T-helper 2 cell (primary cell): ENCODE measurements around the gene DENND2A.
"Not testable (repeated sequence)": the region's sequence is repeated elsewhere in the genome, so short reads cannot be mapped to it uniquely, and the experiment has no call there.

ENCODE experiments used
- DNase-seq, 5 experiments: peaks; one replicate each; pipeline versions ENCODE4 v3.0.0 to v3.0.0-alpha.2; 2012 to 2022

The DENND2A gene

DNA sequence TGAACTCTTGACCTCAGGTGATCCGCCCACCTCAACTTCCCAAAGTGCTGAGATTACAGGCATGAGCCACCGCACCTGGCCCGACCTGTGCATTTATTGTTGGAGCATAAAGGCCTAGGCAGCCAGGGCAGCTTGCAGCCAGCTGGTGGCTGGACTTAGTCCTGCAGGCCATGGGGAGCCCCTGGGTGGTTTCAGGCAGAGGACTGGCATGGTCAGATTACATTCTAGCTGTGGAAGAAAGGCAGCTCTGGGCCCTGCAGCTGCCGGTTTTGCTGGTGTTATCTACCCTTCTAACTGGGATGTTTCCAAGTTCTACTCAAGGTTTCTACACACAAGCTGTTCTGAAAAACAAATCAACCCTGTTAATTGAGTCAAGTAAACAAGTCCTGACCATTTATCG, 138.6 kb downstream of the DENND2A start:
- no peak for DNase-seq

DNA sequence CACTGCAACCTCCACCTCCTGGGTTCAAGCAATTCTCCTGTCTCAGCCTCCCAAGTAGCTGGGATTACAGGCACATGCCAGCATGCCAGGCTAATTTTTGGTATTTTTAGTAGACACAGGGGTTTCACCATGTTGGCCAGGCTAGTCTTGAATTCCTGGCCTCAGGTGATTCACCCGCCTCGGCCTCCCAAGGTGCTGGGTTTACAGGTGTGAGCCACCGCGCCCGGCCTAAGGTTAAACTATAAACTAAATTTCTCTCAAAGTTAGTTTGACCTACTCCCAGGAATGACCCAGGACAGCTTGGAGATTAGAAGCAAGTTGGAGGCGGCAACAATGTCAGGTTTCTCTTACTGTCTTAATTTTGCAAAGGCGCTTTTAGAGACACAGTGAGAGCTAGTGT, 142.8 kb downstream of the DENND2A start:
- DNase-seq: not testable (repeated sequence)

DNA sequence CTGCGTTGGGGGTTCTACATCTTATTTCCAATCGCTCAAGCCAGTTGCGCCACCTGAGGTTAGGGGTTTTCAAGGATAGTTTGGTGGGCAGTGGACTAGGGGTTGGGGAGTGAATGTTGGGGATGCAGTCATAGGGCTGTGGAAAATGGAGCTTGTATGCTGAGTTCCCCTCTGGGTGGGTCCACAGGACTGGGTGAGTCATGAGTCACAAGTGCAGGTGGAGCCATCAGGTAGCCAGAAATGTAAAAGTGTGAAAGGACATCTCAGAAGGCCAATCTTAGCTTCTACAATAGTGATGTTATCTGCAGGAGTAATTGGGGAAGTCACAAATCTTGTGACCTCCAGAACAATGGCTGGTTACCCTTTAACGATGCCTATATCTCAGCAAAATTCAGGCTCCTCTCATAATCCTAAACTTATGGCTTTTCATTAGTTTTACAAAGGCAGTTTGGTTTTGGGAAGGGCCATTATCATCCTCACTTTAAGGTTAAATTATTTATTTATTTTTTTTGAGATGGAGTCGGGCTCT, 143.3 kb downstream of the DENND2A start:
- no peak for DNase-seq

DNA sequence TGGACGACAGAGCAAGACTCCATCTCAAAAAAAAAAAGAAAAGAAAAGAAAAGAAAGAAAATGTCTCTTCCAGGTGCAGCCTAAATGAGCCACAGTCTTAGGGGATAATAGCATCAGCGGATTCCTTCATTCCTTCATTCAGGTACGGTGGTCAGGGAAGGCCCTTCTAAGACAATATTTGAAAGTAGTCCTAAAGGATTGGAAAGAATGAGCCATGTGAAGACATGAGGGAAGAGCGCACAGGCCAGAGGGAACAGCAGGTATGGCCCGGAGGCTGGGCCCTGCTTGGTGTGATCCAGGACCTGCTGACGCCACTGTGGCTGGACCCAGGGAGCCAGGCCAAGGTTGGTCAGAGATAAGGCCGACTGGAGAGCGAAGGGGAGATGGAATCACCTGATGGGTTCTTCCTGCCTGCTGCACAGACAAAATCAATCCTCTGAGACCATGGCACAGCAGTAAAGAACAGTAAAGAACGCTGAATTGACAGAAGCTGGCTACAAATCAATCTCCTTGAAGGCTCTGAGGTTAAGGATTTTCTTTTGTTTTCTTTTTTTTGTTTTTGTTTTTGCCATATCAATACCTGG, 145.0 kb downstream of the DENND2A start:
- DNase-seq: no peak

DNA sequence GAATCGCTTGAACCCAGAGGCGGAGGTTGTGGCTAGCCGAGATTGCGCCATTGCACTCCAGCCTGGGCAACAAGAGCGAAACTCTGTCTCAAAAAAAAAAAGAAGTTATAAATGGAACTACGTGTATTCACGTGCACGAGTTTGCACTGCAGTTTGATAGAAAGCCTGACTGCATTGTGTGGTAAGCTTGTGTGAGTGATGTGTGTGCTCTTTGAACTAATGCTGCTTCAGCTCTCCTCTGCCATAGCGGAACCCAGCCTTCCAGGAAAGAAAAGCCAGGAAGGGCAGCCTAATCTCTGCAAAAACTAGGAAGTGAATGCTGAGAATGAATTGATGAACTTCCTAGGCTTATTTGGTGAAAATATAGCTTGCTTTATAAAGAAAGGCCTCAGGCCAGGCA, 145.7 kb downstream of the DENND2A start:
- no peak for DNase-seq

DNA sequence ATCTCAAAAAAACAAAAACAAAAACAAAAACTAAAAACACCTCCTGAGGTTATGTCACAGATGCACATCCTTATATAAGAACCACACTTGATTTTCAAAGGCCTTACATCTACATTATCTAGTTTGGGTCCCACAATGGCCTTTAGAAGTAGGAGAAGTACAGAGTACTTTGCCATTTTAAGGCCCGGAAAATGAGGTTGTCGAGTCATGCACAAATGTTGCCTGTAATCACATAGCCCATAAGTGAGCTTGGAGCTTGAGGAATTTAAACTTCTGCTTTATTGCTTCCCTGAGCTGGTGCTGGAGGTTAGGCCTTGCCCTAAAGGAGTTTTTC, 151.6 kb downstream of the DENND2A start:
- DNase-seq: no peak

DNA sequence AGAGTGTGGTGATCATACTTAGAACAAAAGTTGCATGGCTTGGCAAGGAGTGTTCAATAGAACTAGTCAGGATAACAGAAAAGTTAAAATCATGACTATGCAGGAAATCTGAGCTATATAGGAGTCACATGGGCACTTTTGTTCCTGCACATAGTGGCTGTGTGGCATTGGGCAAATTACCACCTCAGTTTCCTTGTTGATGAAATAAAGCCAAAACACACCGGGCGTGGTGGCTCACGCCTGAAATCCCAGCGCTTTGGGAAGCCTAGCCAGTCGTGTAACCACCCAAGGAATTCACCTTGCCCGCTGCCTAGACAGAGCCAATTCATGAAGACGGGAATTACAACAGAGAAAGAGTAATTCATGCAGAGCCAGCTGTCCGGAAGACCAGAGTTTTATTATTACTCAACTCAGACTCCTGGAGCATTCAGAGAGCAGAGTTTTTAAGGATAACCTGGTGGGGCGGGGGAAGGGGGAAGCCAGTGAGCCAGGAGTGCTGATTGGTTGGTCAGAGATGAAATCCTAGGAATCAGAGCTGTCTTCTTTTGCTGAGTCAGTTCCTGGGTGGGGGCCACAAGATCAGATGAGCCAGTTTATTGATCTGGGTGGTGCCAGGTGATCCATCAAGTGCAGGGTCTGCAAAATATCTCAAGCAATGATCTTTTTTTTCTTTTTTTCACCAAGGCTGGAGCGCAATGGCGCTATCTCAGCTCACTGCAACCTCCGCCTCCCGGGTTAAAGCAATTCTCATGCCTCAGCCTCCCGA, 154.9 kb downstream of the DENND2A start:
- peak in 1 of 5 experiments; percentile 44 for DNase-seq

DNA sequence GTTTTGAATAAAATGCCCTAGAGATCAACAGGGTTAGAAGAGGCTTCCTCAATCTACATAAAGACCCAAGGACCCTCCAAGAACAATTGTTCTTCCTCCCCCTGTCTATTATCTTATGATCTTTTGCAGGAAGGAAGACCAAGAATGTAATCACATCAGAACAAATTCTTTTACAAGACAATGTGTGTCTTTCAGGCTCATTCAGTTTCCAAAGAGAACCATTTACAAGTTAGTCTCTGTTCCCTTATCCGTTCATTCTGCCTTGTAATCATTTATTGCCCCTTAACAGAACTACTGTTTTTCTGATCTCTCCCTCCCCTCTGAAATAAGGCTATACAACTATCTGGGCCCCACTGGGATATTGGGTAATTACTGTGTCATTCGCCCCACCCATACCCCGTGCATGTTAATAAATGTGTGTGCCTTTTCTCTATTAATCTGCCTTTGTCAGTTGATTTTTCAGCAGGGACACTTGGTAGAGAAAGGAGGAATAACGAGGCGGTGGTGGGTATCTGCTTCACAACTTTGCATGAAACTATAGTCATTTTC, 155.6 kb downstream of the DENND2A start:
- DNase-seq: no peak

DNA sequence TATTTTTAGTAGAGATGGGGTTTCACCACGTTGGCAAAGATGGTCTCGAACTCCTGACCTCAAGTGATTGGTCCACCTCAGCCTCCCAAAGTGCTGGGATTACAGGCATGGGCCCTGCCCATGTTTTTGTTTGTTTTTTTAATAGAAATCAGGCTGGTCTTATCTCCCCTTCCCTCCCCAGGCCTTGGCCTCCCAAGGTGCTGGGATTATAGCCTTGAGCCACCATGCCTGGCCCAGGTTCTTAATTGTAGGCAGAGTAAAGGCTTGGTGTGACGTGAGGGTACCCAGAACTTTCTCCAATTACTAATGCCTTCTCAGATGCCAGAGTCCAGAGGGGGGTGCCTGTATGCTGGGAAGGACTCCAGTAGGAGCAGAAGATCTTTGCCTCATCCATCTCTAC, 156.1 kb downstream of the DENND2A start:
- DNase-seq: no peak

DNA sequence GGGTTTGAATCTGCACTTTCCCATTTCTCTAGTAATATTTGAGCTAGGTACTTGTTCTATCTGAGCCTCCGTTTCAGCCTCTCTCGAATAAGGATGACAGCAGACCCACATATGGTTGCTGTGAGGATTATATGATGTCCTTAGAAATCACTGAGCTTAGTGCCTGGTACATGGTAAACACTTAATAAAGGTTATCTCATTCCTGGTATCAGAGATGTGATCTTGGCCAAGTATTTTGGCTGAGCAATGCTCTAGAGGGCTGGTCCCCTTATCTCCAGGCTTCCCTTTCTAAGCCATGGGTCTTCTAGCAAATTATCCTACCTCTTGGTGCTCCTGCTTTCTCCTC, 160.9 kb downstream of the DENND2A start:
- DNase-seq: no peak

DNA sequence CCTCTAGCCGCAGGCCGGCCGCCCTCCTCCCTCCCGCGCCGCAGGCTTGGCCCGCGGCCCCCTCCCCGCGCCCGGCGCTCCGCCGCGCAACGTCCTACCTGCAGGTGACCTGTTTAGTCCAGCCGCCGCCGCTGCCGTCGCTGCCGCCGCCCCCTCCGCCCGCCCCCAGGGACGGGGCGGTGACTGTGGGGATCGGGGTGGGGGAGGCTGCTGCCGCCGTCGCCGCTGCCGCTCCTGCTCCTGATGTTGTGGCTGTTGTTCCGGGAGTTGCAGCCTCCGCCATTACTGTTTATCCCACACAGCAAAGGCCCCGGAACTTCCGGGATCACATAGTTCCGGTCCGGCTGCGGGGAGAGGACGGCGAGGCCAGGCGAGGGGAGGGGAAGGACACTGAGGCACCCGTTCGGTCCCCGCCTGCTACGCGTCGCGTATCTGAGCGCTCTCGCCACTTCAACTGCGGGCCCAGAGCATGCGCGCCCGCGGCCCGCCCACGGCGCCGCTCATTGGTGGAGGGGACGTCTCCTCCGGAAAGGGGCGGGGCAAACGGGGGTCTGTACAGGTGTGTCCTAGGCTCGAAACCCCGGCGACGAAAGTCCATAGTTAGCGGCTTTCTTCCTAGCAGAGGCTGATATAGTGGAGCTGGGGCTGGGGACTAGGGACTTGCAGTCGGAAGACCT, 161.4 kb downstream of the DENND2A start, which contains the start of gene MKRN1:
MKRN1 (minus strand) TSS at position 444 of the 677 bp plus-strand sequence; CDS start at position 283, 161 bp downstream.
- DNase-seq: peak; percentile 83 to 97 (median 89)

DNA sequence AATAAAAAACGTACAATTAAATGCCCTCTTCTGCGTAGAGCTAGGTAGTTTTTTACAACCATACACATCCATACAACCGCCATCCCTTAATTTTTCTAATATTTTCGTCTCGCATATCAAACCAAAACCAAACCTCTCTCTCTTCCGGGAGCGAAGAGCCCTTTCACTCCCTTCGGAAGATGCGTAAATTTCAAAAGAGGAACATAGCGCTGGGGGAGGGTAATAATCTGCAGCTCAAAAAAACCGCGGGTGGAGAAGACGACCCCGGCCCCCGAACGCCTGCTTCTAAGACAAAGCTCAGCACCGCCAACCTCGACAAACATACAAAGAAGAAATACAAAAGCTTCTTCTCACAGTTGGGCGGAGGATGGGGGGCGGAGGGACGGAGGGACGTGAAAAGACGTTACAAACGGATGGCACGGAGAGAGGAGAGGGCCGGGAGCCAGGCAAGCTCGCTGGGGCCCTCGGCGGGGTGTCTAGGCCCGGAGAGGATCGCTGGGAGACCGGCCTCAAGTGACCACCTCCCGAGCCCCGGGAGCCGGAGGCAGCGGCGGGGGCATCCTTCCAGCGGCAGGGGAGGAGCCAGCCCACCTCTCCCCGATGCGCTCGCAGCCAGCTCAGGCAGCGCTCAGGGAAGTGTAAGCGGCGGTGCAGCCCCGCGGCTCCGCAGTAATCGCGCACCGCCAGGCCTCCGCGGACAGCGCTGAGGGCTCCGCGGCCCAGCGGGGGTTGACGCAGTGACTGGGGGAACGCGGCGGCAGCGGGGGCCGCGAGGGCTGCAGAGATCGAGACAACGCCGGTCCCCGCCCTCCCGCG, 162.2 kb downstream of the DENND2A start:
- peak; percentile 13 to 71 (median 20) for DNase-seq

DNA sequence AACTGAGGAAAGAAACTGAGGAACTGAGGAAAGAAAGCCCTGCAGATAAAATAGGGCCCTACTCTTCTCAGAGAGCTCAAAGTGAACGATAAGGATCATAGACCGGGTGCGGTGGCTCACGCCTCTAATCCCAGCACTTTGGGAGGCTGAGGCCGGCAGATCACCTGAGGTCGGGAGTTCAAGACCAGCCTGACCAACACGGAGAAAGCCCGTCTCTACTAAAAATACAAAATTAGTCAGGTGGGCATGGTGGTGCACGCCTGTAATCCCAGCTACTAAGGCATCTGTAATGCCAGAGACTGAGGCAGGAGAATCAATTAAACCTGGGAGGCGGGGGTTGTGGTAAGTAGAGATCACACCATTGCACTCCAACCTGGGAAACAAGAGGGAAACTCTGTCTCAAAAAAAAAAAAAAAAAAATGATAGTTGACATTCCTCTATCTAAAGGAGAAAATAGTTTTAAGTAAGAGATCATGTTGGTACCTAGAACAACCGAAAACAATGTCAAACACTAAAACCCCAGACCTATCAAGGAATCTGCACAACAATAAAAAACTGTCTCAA, 163.8 kb downstream of the DENND2A start:
- no peak for DNase-seq

DNA sequence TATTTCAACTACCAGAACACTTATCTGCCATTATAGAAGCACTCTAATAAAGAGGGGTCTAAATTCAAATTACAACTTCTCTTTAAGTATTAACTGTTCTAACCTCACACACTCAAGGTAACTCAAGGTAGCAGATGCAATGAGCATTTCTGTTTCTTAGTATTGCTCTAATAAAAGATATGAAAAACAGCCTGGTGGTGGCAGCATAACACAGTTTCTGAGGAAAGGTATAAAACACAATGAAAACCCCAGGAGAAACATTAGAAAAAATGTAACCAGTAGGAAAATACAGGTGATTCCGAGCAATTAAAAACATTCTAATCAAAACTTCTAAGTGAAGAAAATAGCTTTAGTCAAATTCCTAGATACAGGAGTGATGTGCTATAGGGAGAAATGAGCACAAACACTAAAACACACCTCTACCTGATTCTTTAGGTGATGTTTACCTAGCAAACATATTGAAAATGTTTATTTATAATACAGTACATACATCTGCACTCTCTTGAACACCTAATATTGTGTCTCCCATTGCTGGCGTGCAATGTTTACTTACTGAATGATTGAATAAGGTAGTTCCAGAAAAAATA, 164.8 kb downstream of the DENND2A start:
- DNase-seq: peak in 3 of 5 experiments; percentile 27 to 66 (median 28)
